NAMALWA (cell line): ENCODE measurements around the gene UROC1.

Source experiments
- DNase-seq: peaks from one replicate; pipeline ENCODE4 v3.0.0-alpha.2; 2015; ENCODE audit warnings: low spot score

The UROC1 gene

GRCh38 chr3:126517291-126517951, at the start of gene UROC1:
Gene UROC1, minus strand, starts transcription at chr3:126517773. Its CDS starts 54 bp downstream, at chr3:126517719.
- no peak for DNase-seq

GRCh38 chr3:126562737-126563276, 45.2 kb upstream of the UROC1 start:
- no peak for DNase-seq

- no peak for DNase-seq
Measured at GRCh38 chr3:126558336-126559071, 40.9 kb upstream of the UROC1 start, which contains the start of gene C3orf22. Gene C3orf22, minus strand, starts transcription at chr3:126558932. Its CDS starts 5,542 bp downstream, at chr3:126553390.

GRCh38 chr3:126557761-126558160, 40.2 kb upstream of the UROC1 start:
- no peak for DNase-seq

- no peak for DNase-seq
Measured at GRCh38 chr3:126557415-126557745, 39.8 kb upstream of the UROC1 start.

DNA sequence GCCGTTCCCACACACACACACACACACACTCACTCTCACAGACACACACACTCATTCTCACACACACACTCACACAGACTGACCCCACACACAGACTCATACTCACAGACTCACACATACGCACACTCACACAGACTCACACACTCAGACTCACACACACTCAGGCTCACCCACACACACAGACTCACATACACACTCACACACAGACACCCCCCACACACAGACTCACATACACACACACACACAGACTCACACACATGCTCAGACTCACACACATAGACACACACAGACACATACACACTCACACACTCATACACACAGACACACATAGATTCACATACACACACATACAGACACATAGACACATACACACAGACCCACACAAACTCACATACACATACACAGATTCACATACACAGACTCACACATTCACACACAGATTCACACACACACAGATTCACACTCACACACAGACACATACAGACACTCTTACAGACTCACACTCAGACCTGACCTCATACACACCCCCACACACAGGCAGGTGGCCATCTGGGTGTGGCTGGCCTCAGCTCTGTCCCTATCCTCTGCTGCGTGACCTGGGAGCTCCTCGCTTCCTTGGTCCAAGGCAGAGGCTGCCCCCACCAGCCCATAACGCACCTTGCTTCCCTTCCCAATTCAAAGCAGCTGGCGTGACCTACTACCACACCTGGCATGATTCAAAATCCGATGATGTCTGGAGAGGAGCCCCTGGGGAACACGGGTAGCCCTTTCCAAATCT, 39.3 kb upstream of the UROC1 start:
- no peak for DNase-seq

DNA sequence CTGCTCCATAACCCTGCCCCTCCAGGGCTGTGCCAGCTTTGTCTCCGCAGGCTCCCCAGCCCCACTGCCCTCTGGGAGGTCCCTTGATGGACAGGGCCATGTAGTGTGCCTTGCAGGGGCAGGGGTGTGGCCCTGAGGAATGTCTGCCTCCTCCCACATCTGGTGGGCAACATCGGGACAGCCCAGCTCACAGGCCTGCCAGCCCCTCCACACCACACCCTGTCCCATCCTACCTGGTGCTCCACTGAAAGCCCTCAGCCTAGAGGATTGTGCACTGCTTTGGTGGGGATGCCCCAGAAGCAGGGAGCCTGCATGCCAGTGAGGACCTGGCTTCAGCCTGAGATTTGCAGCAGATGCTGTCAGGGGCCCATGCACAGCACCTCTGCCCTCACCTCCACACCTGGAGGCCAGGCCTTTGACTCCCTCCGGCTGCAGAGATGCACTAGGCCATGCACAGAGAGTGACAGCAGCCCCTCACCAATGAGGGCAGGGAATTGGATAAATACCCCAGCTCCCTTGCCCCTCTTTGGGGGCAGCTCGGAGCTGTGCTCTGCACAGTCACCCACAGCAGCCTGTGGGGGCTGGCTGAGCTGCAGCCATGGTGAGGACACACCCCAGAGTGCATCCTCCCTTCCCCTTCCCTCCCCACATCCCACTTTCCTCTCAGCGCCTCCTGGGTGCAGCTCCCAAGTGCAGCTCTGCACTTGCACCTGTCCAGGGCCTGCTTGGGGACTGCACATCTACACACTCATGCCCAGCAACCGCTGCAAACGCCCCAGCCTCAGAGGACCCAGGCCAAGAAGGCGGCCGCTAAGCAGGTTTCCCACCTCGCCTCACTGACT, 38.4 kb upstream of the UROC1 start:
- no peak for DNase-seq

- no peak for DNase-seq
Measured at GRCh38 chr3:126554560-126555525, 37.3 kb upstream of the UROC1 start.

DNA sequence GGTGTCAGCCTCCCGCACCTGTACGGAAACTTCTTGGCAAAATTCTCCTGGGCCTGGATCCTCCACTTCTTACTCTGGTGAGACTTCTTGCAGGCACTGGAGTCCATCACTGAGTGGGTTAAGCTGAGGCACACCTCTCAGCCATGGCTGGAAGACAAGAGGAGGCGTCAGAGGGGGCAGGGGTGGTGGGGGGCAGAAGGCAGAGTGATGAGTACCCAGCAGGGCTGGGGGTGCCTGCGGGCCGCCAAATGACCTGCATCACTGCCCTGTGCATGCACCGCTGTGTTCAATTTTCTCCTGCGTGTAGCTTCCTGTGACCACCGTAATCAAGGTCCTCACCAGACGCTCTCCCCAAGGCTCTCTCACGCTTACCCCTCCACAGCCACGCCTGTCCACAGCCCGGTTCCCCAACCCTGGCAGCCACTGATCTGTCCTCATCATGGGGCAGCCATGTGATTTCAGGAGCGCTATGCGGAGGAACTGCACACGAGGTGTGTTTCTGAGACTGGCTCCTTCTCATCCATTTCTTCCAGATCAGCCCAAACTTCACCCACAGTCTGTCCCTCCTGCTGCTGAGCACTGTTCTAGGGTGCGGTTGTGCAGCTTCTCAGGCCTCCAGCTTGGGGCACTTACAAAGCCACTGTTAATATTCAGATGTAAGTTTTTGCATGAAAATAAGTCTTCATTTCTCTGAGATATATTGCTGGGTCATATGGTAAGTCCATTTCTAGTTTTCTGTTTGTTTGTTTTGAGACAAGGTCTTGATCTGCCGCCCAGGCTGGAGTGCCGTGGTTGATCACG, 35.9 kb upstream of the UROC1 start:
- no peak for DNase-seq

GRCh38 chr3:126552688-126553283, 35.2 kb upstream of the UROC1 start:
- no peak for DNase-seq

DNA sequence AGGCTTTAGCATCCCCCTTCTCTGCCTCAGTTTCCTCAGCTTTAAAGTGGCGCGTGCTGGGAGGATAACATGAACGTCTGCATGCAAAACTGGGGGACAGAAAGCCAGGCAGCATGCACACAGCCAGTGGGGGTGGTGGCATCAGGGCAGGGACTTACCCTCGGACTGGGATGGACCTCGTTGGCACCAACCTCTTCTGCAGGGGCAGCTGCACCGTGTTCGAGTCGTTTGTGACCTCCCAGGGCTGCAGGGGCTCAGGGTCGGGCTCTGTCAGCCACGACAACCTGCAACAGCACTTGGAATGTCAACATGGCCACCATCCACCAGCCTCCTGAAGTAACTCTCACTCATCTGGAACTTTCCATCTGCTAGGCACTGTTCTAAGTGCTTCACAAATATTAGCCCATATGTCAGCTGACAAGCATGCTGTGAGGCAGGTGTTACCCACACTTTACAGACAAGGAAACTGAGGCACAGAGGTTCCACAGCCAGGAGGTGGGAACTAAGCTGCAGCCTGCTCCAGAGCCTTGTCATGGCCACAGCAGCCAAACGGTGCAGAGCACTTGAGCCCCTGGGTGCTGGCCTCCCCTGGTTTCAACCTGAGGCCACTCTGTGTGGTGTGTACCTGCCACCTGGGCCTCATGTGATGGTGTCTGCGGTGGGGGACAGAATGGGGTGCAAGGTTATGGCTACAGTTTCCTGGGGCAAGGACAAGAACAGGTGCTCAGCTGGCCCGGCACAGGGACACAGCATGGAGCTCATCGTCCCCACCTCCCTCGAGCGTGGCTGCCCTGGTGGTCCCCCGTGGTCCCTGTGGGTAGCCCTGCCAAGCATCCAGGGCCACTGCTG, 34.5 kb upstream of the UROC1 start:
- DNase-seq = no peak

GRCh38 chr3:126551121-126551838, 33.7 kb upstream of the UROC1 start:
- no peak for DNase-seq

GRCh38 chr3:126550488-126551051, 33.0 kb upstream of the UROC1 start:
- DNase-seq = no peak

DNA sequence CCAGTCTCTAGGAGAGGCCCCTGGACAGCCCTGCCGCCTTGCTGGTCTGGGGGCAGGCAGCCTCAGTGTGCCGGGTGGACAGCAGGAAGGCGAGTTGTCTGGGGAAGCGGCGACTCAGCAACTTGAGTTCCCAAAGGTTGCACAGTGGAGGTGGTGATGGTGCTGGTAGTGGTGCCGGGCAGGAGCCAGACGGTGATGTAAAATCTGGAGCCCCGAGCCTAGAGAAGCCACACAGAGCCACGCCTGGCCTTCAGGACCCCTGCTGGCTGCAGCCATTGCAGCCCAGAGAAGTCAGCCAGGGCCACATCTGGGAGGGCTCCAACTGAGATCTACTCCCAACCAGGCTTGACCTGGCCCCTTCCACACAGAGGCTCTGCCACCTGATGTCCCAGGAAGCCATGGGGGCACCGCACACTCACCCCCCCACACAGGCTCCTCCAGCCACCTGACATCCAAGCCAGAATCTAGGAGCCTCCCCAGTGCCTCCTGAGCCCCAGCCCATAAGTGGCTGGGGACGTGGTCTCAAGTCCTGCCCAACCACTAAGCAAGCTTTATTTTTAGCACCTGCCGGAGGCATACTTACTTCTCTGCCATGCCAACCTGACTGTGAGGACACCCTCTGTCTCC, 32.4 kb upstream of the UROC1 start:
- no peak for DNase-seq

- peak; percentile 14 for DNase-seq
Measured at GRCh38 chr3:126548556-126549466, 31.2 kb upstream of the UROC1 start.

DNA sequence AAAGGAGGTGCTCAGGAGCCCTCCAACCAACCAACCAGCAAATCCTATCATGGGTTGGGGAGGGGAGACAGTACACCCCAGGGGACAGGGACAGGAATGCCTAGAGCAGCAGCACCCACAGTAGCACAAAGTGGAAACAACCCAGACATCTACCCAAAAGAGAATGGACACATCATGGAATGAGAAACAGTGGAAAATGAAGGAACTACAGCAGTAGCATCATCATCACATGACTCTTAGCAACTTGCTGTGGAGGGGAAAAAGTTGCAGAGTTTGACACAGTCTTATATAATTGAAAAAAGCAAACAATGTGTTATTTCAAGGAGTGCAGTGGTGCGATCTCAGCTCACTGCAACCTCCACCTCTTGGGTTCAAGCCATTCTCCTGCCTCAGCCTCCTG, 30.1 kb upstream of the UROC1 start:
- DNase-seq = no peak
